Activated T-helper 9 cell treated with anti-CD3 and anti-CD28 coated beads, Interleukin-2, amount 50 U/mL, for 16 hours (primary cell): ENCODE measurements around the gene CPEB2.
"Not testable (repeated sequence)": the region's sequence is repeated elsewhere in the genome, so short reads cannot be mapped to it uniquely, and the experiment has no call there.

ENCODE experiments used
- DNase-seq: peaks from one replicate; pipeline ENCODE4 v3.0.0-alpha.2; 2020; ENCODE audit warnings: low read depth

Gene CPEB2

GRCh38 chr4:15054541-15054940 is 52.3 kb downstream of the CPEB2 start:
- DNase-seq = no peak

- DNase-seq = no peak
These were observed 57.9 kb downstream of the CPEB2 start for GRCh38 chr4:15060213-15060612.

DNA sequence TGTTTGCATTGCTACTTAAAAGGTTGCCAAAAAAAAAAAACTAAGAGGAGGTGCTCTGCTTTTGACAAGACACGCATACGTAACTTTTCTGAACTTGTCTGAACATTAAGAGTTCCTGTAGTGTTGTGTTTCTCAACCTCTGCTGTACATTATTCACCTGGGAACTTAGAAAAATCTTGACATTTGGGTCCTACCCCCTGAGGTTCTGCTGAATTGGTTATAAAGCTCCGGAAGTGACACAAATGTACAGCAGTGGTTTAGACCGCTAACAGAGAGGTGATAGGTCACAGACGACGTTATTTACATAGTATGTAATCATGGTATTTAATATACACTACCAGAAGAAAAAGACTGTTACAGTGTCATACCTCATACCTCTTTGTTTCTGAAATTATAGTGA is 61.1 kb downstream of the CPEB2 start:
- DNase-seq = no peak

- DNase-seq = no peak
These were observed 63.2 kb downstream of the CPEB2 start for GRCh38 chr4:15065516-15065915.

DNA sequence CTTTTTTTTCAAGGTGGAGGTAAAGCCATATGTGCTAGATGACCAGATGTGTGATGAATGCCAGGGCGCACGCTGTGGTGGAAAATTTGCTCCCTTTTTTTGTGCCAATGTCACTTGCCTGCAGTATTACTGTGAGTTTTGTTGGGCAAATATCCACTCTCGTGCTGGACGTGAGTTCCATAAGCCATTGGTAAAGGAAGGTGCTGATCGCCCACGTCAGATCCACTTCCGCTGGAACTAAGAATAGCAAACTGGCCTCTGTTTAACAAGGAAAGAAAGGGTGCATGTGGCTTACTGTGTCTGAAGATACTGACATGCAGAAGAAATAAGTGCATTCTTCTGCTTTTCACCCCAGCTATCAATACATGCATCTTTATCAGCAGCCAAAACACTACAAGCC is 63.9 kb downstream of the CPEB2 start:
- DNase-seq = no peak

DNA sequence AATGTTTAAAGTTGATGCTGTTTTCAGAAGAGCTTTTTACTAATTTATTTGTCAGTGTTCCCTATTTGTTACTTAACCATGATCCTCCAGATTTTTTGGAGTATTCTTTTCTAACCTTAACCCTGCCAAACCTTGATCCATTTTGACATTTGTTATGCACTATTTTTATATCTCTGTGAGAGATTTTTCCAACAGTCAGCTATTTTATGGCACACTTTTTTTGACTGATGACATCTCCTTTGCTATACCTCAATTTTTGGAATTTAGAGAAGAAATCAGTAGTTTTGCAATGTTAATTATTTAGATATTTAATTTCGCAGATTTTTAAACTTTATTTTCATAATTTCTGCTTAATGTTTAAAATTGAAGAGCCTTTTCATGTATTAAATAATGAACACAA is 66.0 kb downstream of the CPEB2 start:
- DNase-seq = no peak

DNA sequence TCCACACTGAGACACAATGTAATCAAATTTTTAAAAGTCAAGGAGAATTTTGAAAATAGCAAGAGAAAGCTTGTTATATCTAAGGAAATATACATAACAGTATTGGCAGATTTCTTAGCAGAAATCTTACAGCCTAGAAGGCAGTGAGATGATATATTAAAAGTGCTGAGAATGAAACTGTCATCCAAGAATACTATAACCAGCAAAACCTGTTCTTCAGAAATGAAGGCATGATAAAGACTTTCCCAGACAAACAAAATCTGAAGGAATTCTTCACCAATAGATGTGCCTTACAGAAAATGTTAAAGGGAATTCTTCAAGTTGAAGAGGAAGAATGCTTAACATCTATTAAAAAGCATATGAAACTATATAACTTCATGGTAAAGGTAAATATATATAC is 73.6 kb downstream of the CPEB2 start:
- DNase-seq = no peak

- no peak for DNase-seq
These were observed 75.7 kb downstream of the CPEB2 start for GRCh38 chr4:15077969-15078368.

- DNase-seq = no peak
These were observed 76.7 kb downstream of the CPEB2 start for GRCh38 chr4:15078682-15079642.

DNA sequence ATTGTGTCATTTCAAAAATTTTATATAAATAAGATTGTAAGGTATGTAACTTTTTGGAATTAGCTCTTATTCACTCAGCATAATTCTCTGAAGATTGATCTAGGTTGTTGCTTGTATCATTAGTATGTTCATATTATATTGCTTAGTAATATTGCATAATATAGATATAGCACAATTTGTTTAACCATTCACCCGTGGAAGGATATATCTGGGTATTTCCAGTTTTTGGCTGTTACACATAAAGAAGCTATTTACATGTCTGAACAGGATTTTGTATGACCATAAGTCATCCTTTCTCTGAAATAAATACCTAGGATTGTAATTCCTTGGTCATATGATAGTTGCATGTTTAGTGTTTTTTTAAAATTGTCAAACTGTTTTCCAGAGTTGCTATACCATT is 82.5 kb downstream of the CPEB2 start:
- no peak for DNase-seq

DNA sequence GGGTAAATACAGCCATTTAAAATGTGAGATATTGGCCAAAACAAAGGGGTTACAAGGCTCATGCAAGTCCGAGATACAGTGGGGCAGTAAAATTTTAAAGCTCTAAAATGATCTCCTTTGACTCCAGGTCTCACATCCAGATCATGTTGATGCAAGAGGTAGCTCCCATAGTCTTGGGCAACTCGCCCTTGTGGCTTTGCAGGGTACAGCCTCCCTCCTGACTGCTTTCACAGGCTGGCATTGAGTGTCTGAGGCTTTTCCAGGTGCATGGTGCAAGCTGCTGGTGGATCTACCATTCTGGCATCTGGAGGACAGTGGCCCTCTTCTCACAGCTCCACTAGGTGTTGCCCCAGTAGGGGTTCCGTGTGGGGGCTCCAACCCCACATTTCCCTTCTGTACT is 83.5 kb downstream of the CPEB2 start:
- not testable (repeated sequence) for DNase-seq

DNA sequence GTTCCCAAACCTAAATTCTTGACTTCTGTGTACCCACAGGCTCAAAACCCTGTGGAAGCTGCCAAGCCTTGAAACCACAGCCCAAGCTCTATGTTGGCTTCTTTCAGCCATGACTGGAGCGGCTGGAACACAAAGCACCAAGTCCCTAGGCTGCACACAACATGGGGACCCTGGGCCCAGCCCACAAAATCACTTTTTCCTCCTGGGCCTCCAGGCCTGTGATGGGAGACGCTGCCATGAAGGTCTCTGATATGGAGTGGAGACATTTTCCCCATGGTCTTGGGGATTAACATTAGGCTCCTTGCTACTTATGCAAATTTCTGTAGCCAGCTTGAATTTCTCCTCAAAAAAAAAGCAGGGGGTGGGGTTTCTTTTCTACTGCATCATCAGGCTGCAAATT is 84.0 kb downstream of the CPEB2 start:
- not testable (repeated sequence) for DNase-seq

DNA sequence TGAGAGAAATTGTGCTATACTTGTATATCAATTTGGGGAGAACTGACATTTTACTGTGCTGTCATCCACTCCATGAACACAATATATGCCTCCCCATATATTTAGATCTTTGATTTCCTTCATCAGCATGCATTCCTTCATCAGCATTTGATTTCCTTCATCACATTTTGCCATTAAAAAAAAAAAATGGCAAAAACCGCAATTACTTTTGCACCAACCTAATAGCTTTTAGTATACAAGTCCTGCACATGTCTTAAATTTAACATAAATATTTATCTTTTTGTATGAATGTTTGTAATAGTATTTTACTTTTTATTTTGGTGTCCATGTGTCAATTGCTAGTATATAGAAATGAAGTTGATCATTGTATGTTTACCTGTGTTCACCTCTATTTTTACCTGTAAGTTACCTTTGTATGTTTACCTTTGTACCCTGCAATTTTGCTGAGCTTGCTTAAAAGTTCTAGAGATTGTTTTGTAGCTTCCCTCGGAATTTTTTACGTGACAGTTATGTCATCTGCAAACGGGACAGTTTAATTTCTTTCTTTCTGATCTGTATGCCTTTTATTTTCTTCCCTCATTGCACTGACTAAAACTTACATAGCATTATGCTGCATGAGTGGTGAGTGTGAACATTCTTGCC is 86.2 kb downstream of the CPEB2 start:
- DNase-seq = no peak

GRCh38 chr4:15089979-15090378 is 87.7 kb downstream of the CPEB2 start:
- no peak for DNase-seq

- no peak for DNase-seq
These were observed 98.1 kb downstream of the CPEB2 start for GRCh38 chr4:15100380-15100779.

GRCh38 chr4:15100994-15101695 is 98.9 kb downstream of the CPEB2 start:
- DNase-seq = no peak

GRCh38 chr4:15104825-15105224 is 102.5 kb downstream of the CPEB2 start:
- no peak for DNase-seq

GRCh38 chr4:15106399-15106798 is 104.1 kb downstream of the CPEB2 start:
- DNase-seq = no peak

DNA sequence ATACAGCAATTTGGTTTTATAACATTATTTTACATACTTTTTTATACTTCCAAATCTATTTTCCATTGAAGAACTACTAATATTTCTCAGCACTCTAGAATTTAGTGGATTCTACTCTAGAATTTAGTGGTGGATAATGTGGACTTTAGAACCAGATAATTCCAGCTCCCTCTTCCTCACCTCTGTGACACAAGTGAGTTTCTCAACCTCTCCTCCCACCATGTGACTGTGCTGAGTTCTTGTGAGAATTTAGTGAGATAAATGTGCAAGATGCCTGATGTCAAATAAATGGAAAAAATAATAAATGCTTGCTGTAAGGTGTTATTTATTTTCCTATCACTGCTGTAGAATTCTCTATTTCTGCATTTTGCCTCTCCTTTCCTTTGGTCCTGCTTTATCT is 107.3 kb downstream of the CPEB2 start:
- DNase-seq = no peak

DNA sequence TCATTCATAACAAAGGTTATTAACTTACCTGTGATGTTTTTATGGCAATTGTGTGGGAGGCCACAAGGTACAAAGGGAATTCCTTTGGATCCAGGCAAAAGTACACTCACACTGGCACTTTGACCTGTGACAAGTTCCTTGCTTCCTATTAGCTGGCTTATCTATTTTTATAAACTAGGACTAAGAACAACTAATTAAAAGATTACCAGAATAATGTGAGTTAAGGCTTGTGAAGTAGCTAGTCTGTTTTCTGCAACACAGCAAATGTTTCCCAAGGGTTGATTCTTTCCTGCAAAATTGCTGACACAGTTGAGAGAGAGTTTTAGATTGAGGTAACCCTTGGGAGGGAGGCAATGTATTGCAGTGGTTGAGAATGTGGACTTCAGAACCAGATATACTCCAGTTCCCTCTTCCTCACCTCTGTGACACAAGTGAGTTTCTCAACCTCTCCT is 107.9 kb downstream of the CPEB2 start:
- DNase-seq = no peak

DNA sequence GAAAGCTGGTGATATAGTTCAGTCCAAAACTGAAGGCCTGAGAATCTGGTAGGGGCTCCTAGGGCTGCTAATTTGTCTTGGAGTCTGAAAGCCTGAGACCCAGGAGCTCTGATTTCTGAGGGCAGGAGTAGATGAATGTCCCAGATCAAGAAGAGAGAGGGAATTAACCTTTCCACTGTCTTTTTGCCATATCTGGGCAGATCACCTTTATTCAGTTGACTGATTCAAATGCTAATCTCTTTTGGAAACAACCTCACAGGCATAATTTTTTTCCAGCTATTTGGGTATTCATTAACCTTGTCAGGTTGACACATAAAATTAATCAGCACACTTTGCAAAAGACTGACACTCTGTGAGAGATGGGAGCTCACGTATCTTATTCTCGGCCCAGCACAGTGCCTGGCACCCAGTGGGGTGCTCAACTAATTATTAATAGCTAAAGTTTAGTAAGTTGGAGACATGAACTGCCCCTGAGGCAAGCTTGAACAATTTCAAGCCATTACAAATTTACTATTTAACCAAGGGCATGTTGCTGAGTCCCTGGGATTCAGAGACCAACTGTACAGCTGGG is 114.3 kb downstream of the CPEB2 start:
- DNase-seq = no peak

DNA sequence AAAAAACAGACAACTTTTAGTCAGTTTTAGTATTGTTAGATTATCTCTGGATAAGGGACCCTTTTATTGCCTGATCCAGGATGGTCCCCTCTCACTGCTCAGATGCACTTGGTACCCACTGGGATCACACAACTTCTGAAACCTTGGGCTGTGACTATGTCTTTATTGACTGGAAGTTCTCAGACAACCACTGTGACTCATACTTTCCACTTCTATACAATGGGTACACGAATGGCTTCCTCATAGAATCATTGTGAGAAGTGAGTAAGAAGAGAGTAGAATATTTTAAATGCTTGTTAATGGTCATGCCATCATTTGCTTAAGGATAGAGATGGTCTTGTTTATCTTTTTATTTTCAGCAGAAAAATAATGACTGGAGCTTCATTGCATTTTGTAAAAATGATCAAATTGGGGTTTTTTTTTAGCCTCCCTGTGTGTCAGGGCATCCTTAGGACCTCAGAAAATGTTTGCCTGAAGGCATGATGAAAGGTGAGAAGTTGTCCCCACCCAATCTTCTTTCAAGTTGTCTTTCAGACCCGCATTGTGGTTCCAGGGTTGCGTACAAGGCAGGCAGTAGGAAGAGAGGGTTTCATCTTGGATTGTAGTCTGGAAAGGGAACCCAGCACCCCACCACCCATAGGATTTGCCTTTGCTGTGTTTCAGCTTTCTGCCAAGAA is 115.1 kb downstream of the CPEB2 start:
- DNase-seq = no peak
